VCaP (cell line): Measurements from ENCODE around the gene DUSP2.

Experiments
- H3K27ac ChIP-seq: fragments of 450-650 bp; 2 replicates; pipeline ENCODE4 v1.5.1; 2017
- TF ChIP-seq, protein P1 (sequence below): fragments of 450-650 bp; conservative IDR thresholded peaks from 2 replicates; pipeline ENCODE4 v1.5.1; 2017; ENCODE audit warnings: mild to moderate bottlenecking, moderate library complexity

DUSP2 gene

DNA sequence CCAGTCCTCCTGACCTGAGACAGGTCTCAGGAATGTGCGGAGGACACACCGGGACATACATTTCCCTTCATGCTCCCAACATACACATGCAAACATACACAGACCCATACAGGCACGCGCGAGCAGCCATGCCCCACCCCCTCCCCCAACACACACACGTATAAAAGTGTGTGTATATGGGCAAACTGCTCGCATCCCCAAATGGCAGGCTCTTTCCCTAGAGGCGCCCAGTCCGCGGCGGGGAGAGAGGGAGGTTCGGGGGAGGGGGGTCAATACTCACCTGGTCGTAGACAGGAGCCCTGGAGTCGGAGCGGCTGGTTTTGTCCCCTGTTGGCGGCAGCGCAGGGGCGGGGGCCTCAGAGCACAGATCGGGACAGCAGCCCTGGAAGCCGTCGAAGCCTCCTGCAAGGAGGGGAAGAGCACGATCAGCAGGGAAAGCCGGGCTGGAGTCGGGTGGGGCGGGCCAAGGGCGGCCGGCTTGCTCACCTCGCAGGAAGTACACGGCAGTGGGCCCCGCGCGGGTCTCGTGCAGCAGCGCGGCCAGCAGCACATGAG, 682 bp downstream of the DUSP2 start:
- TF ChIP-seq, protein P1, sequence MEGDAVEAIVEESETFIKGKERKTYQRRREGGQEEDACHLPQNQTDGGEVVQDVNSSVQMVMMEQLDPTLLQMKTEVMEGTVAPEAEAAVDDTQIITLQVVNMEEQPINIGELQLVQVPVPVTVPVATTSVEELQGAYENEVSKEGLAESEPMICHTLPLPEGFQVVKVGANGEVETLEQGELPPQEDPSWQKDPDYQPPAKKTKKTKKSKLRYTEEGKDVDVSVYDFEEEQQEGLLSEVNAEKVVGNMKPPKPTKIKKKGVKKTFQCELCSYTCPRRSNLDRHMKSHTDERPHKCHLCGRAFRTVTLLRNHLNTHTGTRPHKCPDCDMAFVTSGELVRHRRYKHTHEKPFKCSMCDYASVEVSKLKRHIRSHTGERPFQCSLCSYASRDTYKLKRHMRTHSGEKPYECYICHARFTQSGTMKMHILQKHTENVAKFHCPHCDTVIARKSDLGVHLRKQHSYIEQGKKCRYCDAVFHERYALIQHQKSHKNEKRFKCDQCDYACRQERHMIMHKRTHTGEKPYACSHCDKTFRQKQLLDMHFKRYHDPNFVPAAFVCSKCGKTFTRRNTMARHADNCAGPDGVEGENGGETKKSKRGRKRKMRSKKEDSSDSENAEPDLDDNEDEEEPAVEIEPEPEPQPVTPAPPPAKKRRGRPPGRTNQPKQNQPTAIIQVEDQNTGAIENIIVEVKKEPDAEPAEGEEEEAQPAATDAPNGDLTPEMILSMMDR, result peak; percentile 21
- peak overlapping the region; percentile 93 for H3K27ac ChIP-seq

DNA sequence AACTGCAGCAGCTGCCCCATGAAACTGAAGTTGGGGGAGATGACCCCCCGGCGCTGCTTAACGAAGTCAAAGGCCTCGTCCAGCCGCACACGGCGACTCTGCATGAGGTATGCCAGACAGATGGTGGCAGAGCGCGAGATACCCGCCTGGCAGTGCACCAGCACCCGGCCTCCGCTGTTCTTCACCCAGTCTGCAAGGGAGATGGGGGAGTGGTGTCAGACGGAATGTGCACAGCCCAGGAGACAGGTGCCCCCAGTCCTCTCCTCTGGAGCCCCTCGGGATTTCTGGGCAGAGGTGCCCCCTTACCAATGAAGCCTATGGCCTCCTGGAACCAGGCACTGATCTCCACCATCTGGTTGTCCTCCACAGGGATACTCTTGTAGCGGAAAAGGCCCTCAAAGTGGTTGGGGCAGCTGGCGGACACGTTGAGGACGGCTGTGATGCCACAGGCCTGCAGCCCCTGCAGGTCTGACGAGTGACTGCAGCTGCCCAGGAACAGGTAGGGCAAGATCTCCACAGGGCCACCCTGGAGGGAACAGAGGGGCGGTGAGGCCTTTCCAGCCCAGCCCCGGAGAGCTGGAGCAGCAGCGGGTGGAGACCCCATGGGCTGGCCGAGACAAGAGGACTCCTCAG, 1.3 kb downstream of the DUSP2 start:
- TF ChIP-seq, protein P1, result peak; percentile 69
- peak overlapping the region; percentile 93 for H3K27ac ChIP-seq

DNA sequence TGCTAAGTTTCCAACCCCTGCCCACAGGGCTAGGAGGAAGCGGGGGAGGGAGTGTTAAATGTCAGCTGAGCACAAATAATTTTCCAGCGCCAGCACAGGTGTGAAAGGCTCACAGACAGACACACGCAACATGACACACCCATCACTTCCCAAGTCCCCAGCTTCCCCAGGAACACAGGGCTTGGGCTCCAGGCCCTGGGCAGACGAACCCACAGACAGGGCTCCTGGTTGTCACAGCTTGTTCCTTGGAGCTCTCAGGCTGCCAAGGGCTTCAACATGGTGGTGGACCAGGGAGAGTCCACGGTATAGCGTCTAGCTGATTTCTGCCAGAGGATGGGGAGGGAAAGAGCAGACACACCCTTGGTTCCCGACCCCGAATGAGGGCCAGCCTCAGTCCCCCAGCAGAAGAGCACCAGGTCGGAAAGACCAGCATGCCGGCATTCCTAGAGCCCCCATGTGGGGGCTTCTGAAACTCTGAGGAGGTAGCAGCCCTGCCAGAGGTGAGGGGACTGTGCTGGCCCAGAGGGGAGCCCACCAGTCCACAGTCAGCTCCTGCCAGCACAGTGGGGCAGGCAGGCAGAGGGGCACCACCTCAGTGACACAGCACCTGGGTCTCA, 1.9 kb downstream of the DUSP2 start:
- TF ChIP-seq, protein P1, result no peak
- H3K27ac ChIP-seq, result peak overlapping the region; percentile 93

DNA sequence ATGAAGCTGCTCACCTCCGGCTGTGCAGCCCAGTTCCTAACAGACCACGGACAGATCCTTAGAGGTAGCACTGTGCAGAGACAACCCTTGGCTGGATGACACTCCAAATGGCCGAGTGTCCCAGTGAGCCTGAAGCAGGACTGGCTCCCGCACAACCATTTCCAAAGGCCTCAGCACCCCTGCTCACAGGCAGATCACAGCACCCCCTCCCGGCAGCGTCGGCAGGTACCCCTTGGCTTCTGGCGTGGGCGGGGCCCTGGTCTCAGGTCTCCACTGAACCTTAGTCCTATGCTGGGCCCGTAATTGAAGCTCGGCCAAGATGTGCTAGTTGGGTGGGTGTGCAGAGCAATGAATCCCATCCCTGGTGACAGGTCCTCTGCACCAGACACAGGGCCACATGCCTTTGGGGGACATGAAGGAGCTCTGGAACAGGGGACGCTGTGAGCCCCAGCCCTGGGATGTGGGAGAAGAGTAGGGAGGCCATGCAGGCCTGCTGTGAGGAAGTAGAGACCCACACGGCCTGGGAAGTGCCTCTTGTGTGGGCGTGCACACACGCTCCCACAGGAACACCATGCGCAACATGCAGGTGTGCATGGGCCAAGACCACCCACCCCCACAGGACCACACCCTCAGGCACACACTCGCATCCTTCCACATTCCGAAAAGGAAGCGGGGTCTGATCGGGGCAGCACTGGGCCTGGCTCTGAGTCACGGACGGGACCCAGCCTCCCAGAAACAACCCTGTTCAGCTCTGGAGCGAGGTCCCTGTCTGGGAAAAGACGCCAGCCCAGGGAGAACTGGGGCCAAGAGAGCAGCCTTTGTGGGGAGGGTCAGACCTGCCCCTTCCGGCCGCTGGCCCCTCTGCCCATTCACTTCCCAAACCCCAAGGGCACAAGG, 2.8 kb downstream of the DUSP2 start:
- H3K27ac ChIP-seq, result peak overlapping the region; percentile 93
- TF ChIP-seq, protein P1, result no peak

DNA sequence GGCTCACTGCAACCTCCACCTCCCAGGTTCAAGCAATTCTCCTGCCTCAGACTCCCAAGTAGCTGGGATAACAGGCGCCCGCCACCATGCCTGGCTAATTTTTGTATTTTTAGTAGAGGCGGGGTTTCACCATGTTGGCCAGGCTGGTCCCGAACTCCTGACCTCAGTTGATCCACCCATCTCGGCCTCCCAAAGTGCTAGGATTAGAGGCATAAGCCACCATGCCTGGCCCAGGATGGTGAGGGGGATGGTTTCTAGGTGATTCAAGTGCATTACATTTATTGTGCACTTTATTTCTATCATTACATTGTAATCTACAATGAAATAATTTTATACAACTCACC, 3.6 kb downstream of the DUSP2 start:
- H3K27ac ChIP-seq, result peak overlapping the region; percentile 93; the same call in 1 of the 2 replicates

DNA sequence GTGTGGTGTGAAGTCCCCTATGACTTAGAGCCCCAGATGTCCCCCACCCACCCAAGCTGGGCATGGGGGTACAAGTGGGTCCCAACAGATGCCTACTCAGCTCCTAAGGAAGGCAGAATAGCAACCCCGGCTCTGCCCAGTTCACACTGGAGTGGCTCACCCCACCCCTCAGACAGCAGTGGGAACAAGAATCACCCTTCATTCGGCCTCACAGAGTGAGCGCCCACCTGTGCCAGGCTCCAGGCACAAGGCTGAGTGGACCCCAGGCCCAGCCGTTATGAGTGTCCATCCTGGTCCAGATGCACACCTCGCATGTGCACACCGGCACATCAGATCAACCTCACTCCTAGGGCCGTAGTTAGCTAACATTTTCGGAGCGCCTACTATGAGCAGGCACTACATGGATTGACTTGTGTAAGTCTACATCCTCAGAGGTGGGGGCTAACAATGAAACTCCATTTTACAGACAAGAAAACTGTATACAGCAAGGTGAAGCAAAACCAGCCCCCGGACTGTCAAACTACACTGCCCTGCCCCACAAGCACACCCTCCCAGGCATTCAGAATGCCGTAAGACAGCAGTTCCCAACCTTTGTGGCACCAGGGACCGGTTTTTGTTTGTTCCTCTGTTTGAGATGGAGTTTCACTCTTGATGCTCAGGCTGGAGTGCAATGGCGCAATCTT, 4.2 kb downstream of the DUSP2 start:
- TF ChIP-seq, protein P1, result no peak
- peak overlapping the region; percentile 93; the same call in 1 of the 2 replicates for H3K27ac ChIP-seq

DNA sequence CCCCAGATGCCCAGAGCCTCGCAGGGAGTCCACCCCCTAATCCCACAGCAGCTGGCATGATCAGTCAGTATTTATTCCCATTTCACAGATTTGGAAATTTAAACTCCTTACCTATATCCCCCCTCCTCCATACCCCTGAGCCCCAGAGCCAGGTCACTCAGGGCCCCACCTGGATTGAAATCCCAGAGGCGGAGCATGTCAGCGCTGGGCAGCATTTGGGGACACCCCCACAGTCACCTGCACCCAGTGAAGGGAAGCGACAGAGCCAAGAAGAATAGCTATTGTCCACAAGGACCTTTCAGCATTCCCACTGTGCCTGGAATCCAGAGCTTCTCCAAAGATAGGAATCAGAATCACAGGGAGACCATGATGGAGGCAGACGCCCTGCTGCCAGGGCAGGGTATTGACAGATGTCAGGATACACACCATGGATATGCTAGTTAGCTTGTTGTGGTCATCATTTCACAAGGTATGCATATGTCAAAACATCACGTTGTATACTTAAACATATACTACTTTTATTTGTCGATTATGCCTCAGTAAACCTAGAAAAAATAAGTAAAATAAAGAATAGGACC, 6.0 kb downstream of the DUSP2 start:
- TF ChIP-seq, protein P1, result no peak
- H3K27ac ChIP-seq, result peak overlapping the region; percentile 21; the same call in 1 of the 2 replicates
